A549 (cell line): ENCODE measurements around the gene ANO8.

Source experiments
- BHLHE40 ChIP-seq: IDR thresholded peaks from 2 replicates; pipeline ENCODE4 v1.6.1; 2012; ENCODE audit warnings: low read depth, low read length, inconsistent platforms
- EHMT2 ChIP-seq: fragments of 200-600 bp; sonication (generic); IDR thresholded peaks from 2 replicates; pipeline ENCODE4 v1.6.1; 2016; ENCODE audit warnings: antibody characterized with exemption, low read depth, mild to moderate bottlenecking, moderate library complexity
- EP300 ChIP-seq, 2 experiments: fragments of >200 bp; sonication (Bioruptor Twin); formaldehyde crosslinking; IDR thresholded peaks; 2 replicates in 1 of 2; 3 replicates in 1 of 2; pipeline ENCODE4 v1.6.1; 2016 to 2017
- POLR2A ChIP-seq: IDR thresholded peaks from 2 replicates; pipeline ENCODE4 v1.6.1; 2012; ENCODE audit warnings: mild to moderate bottlenecking, low read length
- RCOR1 ChIP-seq: fragments of 150-350 bp; IDR thresholded peaks from 2 replicates; pipeline ENCODE4 v1.6.1; 2014; ENCODE audit warnings: antibody characterized with exemption, low read length, low read depth
- RFX5 ChIP-seq: fragments of 450-650 bp; IDR thresholded peaks from 2 replicates; pipeline ENCODE4 v1.7.1; 2014; ENCODE audit warnings: antibody characterized with exemption, mild to moderate bottlenecking, moderate library complexity
- TF ChIP-seq, protein P1 (sequence below): fragments of 450-650 bp; IDR thresholded peaks from 2 replicates; pipeline ENCODE4 v1.6.1; 2014; ENCODE audit warnings: antibody characterized with exemption
- TF ChIP-seq, protein P2 (sequence below): fragments of >200 bp; sonication (Bioruptor Twin); formaldehyde crosslinking; IDR thresholded peaks from 3 replicates; pipeline ENCODE4 v1.5.1; 2016
- TF ChIP-seq, protein P3 (sequence below): fragments of >200 bp; sonication (Bioruptor Twin); formaldehyde crosslinking; IDR thresholded peaks from 2 replicates; pipeline ENCODE4 v1.6.1; 2016

DNA sequence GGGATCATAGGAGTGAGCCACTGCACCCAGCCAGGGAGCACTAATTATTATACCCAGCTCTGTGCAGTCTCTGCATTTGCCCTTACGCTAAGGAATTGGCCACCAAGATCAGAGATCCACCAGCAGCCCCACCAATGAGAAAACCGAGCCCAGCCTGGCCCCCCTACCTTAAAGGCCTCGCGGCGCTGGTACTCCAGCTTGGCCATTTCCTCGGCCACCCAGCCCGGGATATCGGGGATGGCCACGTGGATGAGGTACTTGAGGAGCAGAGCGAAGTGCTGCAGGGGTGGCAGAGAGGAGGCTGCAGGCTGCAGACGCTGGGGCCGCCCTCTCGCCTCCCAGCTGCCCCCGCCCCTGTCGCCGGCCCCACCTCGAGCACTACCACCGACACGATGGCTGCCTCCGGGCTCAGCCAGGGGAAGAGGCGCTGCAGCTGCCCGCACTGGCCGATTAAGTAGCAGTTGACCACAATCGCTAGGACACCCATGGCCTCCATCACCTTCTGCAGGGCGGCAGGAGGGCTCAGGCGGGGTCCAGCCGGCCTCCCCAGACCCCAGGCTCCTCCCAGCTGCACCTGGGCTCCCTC lies 7.5 kb downstream of the ANO8 start:
- TF ChIP-seq, protein P1, sequence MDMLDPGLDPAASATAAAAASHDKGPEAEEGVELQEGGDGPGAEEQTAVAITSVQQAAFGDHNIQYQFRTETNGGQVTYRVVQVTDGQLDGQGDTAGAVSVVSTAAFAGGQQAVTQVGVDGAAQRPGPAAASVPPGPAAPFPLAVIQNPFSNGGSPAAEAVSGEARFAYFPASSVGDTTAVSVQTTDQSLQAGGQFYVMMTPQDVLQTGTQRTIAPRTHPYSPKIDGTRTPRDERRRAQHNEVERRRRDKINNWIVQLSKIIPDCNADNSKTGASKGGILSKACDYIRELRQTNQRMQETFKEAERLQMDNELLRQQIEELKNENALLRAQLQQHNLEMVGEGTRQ: no peak
- TF ChIP-seq, protein P2, sequence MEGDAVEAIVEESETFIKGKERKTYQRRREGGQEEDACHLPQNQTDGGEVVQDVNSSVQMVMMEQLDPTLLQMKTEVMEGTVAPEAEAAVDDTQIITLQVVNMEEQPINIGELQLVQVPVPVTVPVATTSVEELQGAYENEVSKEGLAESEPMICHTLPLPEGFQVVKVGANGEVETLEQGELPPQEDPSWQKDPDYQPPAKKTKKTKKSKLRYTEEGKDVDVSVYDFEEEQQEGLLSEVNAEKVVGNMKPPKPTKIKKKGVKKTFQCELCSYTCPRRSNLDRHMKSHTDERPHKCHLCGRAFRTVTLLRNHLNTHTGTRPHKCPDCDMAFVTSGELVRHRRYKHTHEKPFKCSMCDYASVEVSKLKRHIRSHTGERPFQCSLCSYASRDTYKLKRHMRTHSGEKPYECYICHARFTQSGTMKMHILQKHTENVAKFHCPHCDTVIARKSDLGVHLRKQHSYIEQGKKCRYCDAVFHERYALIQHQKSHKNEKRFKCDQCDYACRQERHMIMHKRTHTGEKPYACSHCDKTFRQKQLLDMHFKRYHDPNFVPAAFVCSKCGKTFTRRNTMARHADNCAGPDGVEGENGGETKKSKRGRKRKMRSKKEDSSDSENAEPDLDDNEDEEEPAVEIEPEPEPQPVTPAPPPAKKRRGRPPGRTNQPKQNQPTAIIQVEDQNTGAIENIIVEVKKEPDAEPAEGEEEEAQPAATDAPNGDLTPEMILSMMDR: no peak
- TF ChIP-seq POLR2A (no peak), EP300 (IDR thresholded peaks at IDR 0.05) (no peak), EHMT2 (no peak), BHLHE40 (no peak), RCOR1 (no peak), RFX5 (no peak)
- TF ChIP-seq, protein P3, sequence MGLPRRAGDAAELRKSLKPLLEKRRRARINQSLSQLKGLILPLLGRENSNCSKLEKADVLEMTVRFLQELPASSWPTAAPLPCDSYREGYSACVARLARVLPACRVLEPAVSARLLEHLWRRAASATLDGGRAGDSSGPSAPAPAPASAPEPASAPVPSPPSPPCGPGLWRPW: no peak
